ENCODE data around the gene TTN.

Gene TTN

DNA sequence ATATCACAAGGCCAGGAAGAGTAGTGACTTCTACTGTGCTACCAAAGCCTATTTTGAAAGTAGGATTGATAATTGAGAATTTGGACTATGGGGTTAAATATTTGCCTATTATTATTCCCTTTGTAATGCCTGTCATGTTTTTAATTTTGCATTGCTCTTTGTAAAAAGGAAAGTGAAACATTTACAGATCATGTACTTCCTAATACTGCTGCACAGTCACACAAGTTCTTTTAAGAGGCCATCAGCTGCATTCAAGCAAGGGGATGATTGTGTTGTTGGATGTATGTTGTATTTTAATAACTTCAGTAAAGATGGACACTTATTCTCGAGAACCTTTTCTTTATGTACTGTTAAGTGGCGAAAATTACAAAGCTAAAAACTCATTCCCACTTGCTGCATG is 256.9 kb downstream of the TTN start:
- no peak overlapping the region for H2BK5ac ChIP-seq (ENCODE audit: low read length)
- no peaks in the 10 kb centered on the region for H3K4me1 ChIP-seq (ENCODE audit: control insufficient read depth, low read depth, low read length)
- no peak overlapping the region for H4K8ac ChIP-seq (ENCODE audit: low read depth, low read length)
- H3K4me3 ChIP-seq (ENCODE audit: low read length) = no peak overlapping the region
- H3K4me2 ChIP-seq (ENCODE audit: low read length) = no peak overlapping the region
- no peak overlapping the region for H3K27ac ChIP-seq (ENCODE audit: low read depth, low read length)
- no peak overlapping the region for H3K4ac ChIP-seq (ENCODE audit: low read depth, low read length)
- H3K27me3 ChIP-seq (ENCODE audit: insufficient read depth, low read length, poor library complexity) = no peaks in the 10 kb centered on the region
- H2BK120ac ChIP-seq (ENCODE audit: low read depth, low read length) = no peak overlapping the region
- no peak overlapping the region for H3K23ac ChIP-seq (ENCODE audit: low read length)
- no peak overlapping the region for H3K9ac ChIP-seq (ENCODE audit: low read length)
- H2AK5ac ChIP-seq (ENCODE audit: low read length) = no peak overlapping the region
- no CpG with 5 or more reads among the region's 2 CpGs for WGBS (ENCODE audit: extremely low coverage, insufficient coverage, low lambda C conversion rate)
- H3K79me1 ChIP-seq (ENCODE audit: low read length) = no peaks in the 10 kb centered on the region
- no peak overlapping the region for H4K5ac ChIP-seq (ENCODE audit: low read length)
- no peak for DNase-seq
- no peak overlapping the region for H3K56ac ChIP-seq (ENCODE audit: low read length)
- H3K36me3 ChIP-seq (ENCODE audit: control insufficient read depth, insufficient read depth, low read length) = peaks cover 1% of the 10 kb centered on the region
- H3K79me2 ChIP-seq (ENCODE audit: control insufficient read depth, insufficient read depth, low read length) = no peaks in the 10 kb centered on the region
- H3K18ac ChIP-seq (ENCODE audit: low read length) = no peak overlapping the region
- no peak overlapping the region for H2BK15ac ChIP-seq (replicated peaks; ENCODE audit: low read depth)

DNA sequence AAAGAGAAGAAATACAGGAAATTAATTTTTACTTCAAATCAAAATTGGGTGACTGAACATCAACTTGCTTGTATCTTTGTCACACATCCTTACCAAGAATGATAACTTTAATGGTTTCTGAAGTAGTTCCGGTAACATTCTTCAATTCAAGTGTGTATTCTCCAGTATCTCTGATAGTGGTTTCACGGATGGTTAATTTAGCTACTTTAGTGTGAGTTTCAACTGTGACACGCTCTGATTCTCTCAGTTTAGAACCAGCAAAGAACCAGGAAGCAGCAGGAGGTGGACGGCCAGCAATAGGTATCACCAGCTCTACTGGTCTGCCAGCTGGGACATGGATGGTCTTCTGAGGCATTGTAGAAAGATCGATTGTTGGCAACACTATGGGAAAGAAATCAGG is 264.7 kb downstream of the TTN start:
- no peak overlapping the region for H3K4me2 ChIP-seq (ENCODE audit: low read length)
- no peak overlapping the region for H4K8ac ChIP-seq (ENCODE audit: low read depth, low read length)
- H3K23ac ChIP-seq (ENCODE audit: low read length) = no peak overlapping the region
- no peak overlapping the region for H2BK5ac ChIP-seq (ENCODE audit: low read length)
- H3K27ac ChIP-seq (ENCODE audit: low read depth, low read length) = no peak overlapping the region
- no peak overlapping the region for H3K18ac ChIP-seq (ENCODE audit: low read length)
- H3K4me1 ChIP-seq (ENCODE audit: control insufficient read depth, low read depth, low read length) = no peaks in the 10 kb centered on the region
- no peak overlapping the region for H3K4ac ChIP-seq (ENCODE audit: low read depth, low read length)
- DNase-seq = no peak
- peaks cover 4% of the 10 kb centered on the region for H3K36me3 ChIP-seq (ENCODE audit: control insufficient read depth, insufficient read depth, low read length)
- H2BK15ac ChIP-seq (replicated peaks; ENCODE audit: low read depth) = no peak overlapping the region
- no peak overlapping the region for H3K9ac ChIP-seq (ENCODE audit: low read length)
- H3K27me3 ChIP-seq (ENCODE audit: insufficient read depth, low read length, poor library complexity) = no peaks in the 10 kb centered on the region
- no peak overlapping the region for H2AK5ac ChIP-seq (ENCODE audit: low read length)
- H3K79me2 ChIP-seq (ENCODE audit: control insufficient read depth, insufficient read depth, low read length) = no peaks in the 10 kb centered on the region
- no peak overlapping the region for H4K5ac ChIP-seq (ENCODE audit: low read length)
- no peak overlapping the region for H3K56ac ChIP-seq (ENCODE audit: low read length)
- peaks cover 4% of the 10 kb centered on the region for H3K79me1 ChIP-seq (ENCODE audit: low read length)
- H3K4me3 ChIP-seq (ENCODE audit: low read length) = no peak overlapping the region
- H2BK120ac ChIP-seq (ENCODE audit: low read depth, low read length) = no peak overlapping the region
- no CpG with 5 or more reads among the region's 5 CpGs for WGBS (ENCODE audit: extremely low coverage, insufficient coverage, low lambda C conversion rate)

DNA sequence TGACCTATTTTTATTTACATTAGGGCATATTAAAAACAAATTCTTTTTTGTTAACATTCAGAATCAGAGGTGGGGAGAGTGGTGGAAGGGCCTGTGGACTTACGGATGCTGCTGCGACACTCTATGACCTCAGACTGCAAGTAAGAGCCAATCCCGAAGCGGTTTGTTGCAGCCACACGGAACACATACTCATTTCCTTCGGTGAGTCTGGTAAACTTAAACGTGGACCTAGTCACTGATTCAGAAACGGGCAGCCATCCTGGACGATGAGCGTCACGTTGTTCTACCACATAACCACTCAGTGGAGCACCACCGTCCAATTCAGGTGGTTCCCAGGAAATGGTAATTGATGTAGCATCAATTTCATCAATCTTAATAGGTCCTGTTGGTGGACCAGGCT is 265.1 kb downstream of the TTN start:
- Histone ChIP-seq H2AK5ac (ENCODE audit: low read length) (no peak overlapping the region), H3K56ac (ENCODE audit: low read length) (no peak overlapping the region)

DNA sequence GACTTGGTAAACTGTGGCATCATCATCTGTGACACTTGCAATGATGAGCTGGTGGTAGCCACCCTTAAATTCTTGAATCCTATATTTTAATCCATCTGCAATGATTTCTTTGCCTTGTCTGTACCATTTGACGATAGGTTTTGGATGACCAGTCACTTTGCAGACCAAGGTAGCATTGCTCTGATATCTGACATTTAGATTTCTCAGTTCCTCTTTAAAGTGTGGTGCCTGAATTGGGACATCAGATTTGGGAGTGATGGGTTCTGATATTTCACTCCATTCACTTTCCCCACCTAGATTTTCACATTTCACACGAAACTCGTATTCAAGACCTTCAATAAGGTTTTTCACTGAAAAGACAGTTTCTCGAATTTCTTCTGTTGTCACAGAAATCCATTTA is 271.2 kb downstream of the TTN start:
- DNase-seq = no peak
- peaks cover 1% of the 10 kb centered on the region for H3K36me3 ChIP-seq (ENCODE audit: control insufficient read depth, insufficient read depth, low read length)
- WGBS (ENCODE audit: extremely low coverage, insufficient coverage, low lambda C conversion rate) = no CpG with 5 or more reads among the region's 4 CpGs

More for the DNA sequence above, 265.1 kb downstream of the TTN start:
- H3K18ac ChIP-seq (ENCODE audit: low read length) = no peak overlapping the region
- H3K4ac ChIP-seq (ENCODE audit: low read depth, low read length) = no peak overlapping the region
- H3K27ac ChIP-seq (ENCODE audit: low read depth, low read length) = no peak overlapping the region
- peaks cover 4% of the 10 kb centered on the region for H3K36me3 ChIP-seq (ENCODE audit: control insufficient read depth, insufficient read depth, low read length)
- H3K4me1 ChIP-seq (ENCODE audit: control insufficient read depth, low read depth, low read length) = no peaks in the 10 kb centered on the region
- no peaks in the 10 kb centered on the region for H3K27me3 ChIP-seq (ENCODE audit: insufficient read depth, low read length, poor library complexity)
- no peak overlapping the region for H2BK5ac ChIP-seq (ENCODE audit: low read length)
- no peak overlapping the region for H2BK15ac ChIP-seq (replicated peaks; ENCODE audit: low read depth)
- no CpG with 5 or more reads among the region's 12 CpGs for WGBS (ENCODE audit: extremely low coverage, insufficient coverage, low lambda C conversion rate)
- H3K4me3 ChIP-seq (ENCODE audit: low read length) = no peak overlapping the region
- peaks cover 4% of the 10 kb centered on the region for H3K79me1 ChIP-seq (ENCODE audit: low read length)
- no peak for DNase-seq
- no peak overlapping the region for H3K23ac ChIP-seq (ENCODE audit: low read length)
- H3K4me2 ChIP-seq (ENCODE audit: low read length) = no peak overlapping the region
- H3K9ac ChIP-seq (ENCODE audit: low read length) = no peak overlapping the region
- no peak overlapping the region for H4K8ac ChIP-seq (ENCODE audit: low read depth, low read length)
- no peak overlapping the region for H4K5ac ChIP-seq (ENCODE audit: low read length)
- H3K79me2 ChIP-seq (ENCODE audit: control insufficient read depth, insufficient read depth, low read length) = no peaks in the 10 kb centered on the region
- no peak overlapping the region for H2BK120ac ChIP-seq (ENCODE audit: low read depth, low read length)

DNA sequence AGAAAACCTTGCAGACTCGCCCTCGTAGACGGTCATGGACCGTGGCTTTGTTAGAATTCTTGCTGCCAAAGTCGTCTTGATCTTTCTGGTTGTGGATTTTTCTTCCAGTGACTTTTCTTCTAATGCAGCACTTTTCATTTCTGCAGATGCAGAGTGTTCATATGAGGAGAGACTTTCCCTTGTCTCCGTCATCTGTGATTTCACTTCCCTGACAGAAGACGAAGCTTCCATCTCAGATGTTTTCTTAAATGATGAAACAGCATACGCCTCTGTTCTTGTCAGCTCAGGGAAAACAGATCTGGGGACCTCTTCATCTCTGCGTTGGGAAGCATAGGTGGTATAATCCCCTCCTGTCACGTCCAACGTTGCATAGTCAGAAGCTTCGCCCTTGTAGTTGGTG is 276.1 kb downstream of the TTN start:
- Histone ChIP-seq H3K9ac (ENCODE audit: low read length) (no peak overlapping the region), H3K79me2 (ENCODE audit: control insufficient read depth, insufficient read depth, low read length) (peaks cover 19% of the 10 kb centered on the region), H3K23ac (ENCODE audit: low read length) (no peak overlapping the region), H3K27ac (ENCODE audit: low read depth, low read length) (no peak overlapping the region), H3K36me3 (ENCODE audit: control insufficient read depth, insufficient read depth, low read length) (no peaks in the 10 kb centered on the region), H3K56ac (ENCODE audit: low read length) (no peak overlapping the region), H3K79me1 (ENCODE audit: low read length) (peaks cover 27% of the 10 kb centered on the region), H3K18ac (ENCODE audit: low read length) (no peak overlapping the region), H3K4me1 (ENCODE audit: control insufficient read depth, low read depth, low read length) (no peaks in the 10 kb centered on the region), H2BK5ac (ENCODE audit: low read length) (no peak overlapping the region), H3K4ac (ENCODE audit: low read depth, low read length) (no peak overlapping the region), H3K4me3 (ENCODE audit: low read length) (no peak overlapping the region), H4K8ac (ENCODE audit: low read depth, low read length) (no peak overlapping the region), H2BK15ac (replicated peaks; ENCODE audit: low read depth) (no peak overlapping the region), H3K27me3 (ENCODE audit: insufficient read depth, low read length, poor library complexity) (no peaks in the 10 kb centered on the region), H3K4me2 (ENCODE audit: low read length) (no peak overlapping the region), H2BK120ac (ENCODE audit: low read depth, low read length) (no peak overlapping the region), H4K5ac (ENCODE audit: low read length) (no peak overlapping the region), H2AK5ac (ENCODE audit: low read length) (no peak overlapping the region)
- no peak for DNase-seq
- WGBS (ENCODE audit: extremely low coverage, insufficient coverage, low lambda C conversion rate) = no CpG with 5 or more reads among the region's 12 CpGs

More for the DNA sequence above, 271.2 kb downstream of the TTN start:
- Histone ChIP-seq H3K18ac (ENCODE audit: low read length) (no peak overlapping the region), H2BK15ac (replicated peaks; ENCODE audit: low read depth) (no peak overlapping the region), H4K5ac (ENCODE audit: low read length) (no peak overlapping the region), H3K4me3 (ENCODE audit: low read length) (no peak overlapping the region), H4K8ac (ENCODE audit: low read depth, low read length) (no peak overlapping the region), H3K23ac (ENCODE audit: low read length) (no peak overlapping the region), H3K4me1 (ENCODE audit: control insufficient read depth, low read depth, low read length) (no peaks in the 10 kb centered on the region), H3K4me2 (ENCODE audit: low read length) (no peak overlapping the region), H2AK5ac (ENCODE audit: low read length) (no peak overlapping the region), H3K4ac (ENCODE audit: low read depth, low read length) (no peak overlapping the region), H3K27me3 (ENCODE audit: insufficient read depth, low read length, poor library complexity) (no peaks in the 10 kb centered on the region), H3K27ac (ENCODE audit: low read depth, low read length) (no peak overlapping the region), H3K79me1 (ENCODE audit: low read length) (peaks cover 21% of the 10 kb centered on the region), H2BK5ac (ENCODE audit: low read length) (no peak overlapping the region), H3K56ac (ENCODE audit: low read length) (no peak overlapping the region), H2BK120ac (ENCODE audit: low read depth, low read length) (no peak overlapping the region), H3K79me2 (ENCODE audit: control insufficient read depth, insufficient read depth, low read length) (peaks cover 3% of the 10 kb centered on the region), H3K9ac (ENCODE audit: low read length) (no peak overlapping the region)

DNA sequence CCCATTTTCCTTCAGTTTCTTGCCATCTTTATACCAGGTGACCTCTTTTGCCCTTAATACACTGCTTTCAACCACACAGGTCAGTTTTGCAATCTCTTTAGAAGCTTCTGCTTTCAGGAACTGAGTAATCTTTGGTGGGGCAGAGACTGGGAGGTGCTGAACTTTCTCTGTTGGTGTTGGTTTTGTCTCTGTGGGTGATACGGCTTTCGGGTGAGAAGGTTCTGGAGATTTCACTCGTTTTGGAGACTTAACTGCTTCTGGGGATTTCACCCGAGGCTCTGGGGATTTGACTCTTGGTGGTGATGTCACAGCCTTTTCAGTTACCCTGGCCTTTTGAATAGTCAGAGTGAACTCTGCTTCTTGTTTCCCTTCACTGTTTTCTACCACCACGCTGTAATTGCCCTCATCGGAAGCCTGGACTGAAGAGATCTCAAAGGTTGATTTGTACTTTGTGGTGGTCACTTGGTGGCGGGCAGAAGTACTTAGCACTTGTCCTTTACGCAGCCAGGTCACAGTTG is 276.5 kb downstream of the TTN start:
- no peak overlapping the region for H3K4me3 ChIP-seq (ENCODE audit: low read length)
- WGBS (ENCODE audit: extremely low coverage, insufficient coverage, low lambda C conversion rate) = no CpG with 5 or more reads among the region's 8 CpGs
- no peaks in the 10 kb centered on the region for H3K27me3 ChIP-seq (ENCODE audit: insufficient read depth, low read length, poor library complexity)
- H3K18ac ChIP-seq (ENCODE audit: low read length) = no peak overlapping the region
- no peak overlapping the region for H4K5ac ChIP-seq (ENCODE audit: low read length)
- H3K4me2 ChIP-seq (ENCODE audit: low read length) = no peak overlapping the region
- no peak overlapping the region for H3K27ac ChIP-seq (ENCODE audit: low read depth, low read length)
- H3K4ac ChIP-seq (ENCODE audit: low read depth, low read length) = no peak overlapping the region
- H3K79me2 ChIP-seq (ENCODE audit: control insufficient read depth, insufficient read depth, low read length) = peaks cover 21% of the 10 kb centered on the region
- H3K23ac ChIP-seq (ENCODE audit: low read length) = no peak overlapping the region
- H2BK15ac ChIP-seq (replicated peaks; ENCODE audit: low read depth) = no peak overlapping the region
- H4K8ac ChIP-seq (ENCODE audit: low read depth, low read length) = no peak overlapping the region
- H3K36me3 ChIP-seq (ENCODE audit: control insufficient read depth, insufficient read depth, low read length) = no peaks in the 10 kb centered on the region
- H2BK120ac ChIP-seq (ENCODE audit: low read depth, low read length) = no peak overlapping the region
- H3K79me1 ChIP-seq (ENCODE audit: low read length) = peaks cover 26% of the 10 kb centered on the region
- H2BK5ac ChIP-seq (ENCODE audit: low read length) = no peak overlapping the region
- H3K4me1 ChIP-seq (ENCODE audit: control insufficient read depth, low read depth, low read length) = no peaks in the 10 kb centered on the region
- H3K56ac ChIP-seq (ENCODE audit: low read length) = no peak overlapping the region
- no peak overlapping the region for H3K9ac ChIP-seq (ENCODE audit: low read length)
- no peak for DNase-seq
- H2AK5ac ChIP-seq (ENCODE audit: low read length) = no peak overlapping the region
